GM19395 (cell line): ENCODE measurements around the gene TCEAL5.
A peak's percentile ranks its signal among the peaks of the same experiment; 100 is the strongest.
"Not testable (repeated sequence)": the region's sequence is repeated elsewhere in the genome, so short reads cannot be mapped to it uniquely, and the experiment has no call there.

ENCODE experiments used
- ATAC-seq: cut with Tn5 transposase; IDR thresholded peaks from one replicate; pipeline ENCODE4 v1.9.1; 2021; ENCODE audit warnings: mild to moderate bottlenecking, moderate library complexity; ENCODE audit not compliant: unreplicated experiment

The TCEAL5 gene, protein sequence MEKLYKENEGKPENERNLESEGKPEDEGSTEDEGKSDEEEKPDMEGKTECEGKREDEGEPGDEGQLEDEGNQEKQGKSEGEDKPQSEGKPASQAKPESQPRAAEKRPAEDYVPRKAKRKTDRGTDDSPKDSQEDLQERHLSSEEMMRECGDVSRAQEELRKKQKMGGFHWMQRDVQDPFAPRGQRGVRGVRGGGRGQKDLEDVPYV

DNA sequence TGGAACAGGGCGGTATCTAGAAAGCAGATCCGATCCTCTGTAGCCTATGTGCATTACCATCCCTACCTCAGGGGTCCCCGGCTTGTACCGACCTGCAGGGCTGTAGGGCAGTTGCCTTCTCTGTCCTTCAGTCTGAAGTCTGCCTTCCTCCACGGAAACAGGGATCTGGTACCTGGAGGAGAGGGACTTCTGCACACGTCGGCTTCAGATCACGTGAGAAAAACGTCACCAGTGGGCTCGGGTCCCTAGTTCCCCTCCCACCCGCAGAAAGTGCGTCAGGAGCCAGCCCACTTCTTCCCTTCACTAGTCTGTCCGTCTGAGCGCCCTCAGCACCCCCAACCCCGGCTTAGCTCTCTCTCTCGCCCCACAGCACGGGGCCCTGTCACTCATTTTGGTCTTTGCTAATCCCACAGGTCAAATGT, at the start of gene TCEAL5:
Gene TCEAL5, minus strand, starts transcription at position 170 of the 422 bp plus-strand sequence. CDS start 2,187 bp downstream, outside the sequence.
- ATAC-seq: no peak

DNA sequence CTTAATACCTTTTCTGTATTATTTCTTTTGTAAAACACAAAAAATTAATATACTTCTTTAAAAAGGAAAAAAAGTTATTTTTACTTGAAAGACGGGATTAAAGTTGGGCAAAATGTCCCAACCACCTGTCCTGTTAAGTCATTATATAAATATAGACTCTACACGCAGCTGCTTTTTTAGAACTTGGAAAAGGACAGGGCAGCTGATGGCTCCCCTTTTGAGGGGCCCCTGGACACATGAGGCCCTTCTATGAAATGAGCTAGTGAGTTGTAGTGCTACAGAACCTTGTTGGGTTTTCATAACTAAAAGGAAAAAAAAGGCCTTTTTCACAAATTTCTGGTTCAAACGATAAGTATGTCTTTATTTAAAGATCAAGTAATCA, 34.8 kb upstream of the TCEAL5 start:
- ATAC-seq: no peak

DNA sequence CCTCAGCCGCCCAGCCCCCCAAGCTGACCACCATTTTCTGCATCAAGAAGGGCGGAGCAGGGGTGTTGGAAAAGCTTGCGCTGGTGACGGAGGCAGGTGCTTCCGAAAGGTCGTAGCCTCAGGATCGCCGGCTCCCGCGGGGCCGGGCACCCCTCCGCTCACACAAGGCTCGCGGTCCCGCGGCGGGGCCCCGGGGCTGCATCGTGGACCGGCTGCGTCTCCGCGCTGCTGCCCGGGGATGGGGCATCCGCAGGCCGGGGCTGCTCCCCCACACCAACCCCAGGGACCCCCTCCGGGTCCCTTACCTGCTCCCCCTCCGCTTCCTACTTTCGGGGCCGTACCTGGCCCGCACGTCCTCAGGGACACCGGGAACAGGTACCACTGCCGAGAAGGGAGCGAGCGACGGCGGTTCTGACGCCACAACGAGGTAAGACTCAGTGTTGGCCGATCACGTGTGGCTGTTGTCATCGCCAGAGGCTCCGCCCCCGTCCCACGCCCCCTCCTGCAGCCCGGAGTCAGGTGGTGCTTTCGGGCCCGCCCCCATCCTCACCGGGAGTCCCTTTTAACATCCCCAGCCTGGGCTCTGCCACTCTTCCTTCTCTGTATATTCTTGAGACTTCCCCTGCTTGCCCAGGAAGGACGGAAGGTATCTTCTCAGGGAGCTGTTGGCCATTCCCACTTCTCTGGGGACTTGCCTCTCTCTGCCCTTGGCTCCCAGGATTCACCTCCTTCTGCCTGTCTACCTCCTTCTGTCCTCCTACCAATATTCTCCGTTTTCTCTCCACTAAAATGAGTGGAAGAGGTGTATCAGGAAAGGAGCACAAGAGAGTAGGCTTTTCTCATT, 34.2 kb upstream of the TCEAL5 start, which contains the start of gene BEX2:
Gene BEX2, minus strand, starts transcription at position 436 of the 844 bp plus-strand sequence. CDS start 1,014 bp downstream, outside the sequence.
- peak; percentile 97 for ATAC-seq

DNA sequence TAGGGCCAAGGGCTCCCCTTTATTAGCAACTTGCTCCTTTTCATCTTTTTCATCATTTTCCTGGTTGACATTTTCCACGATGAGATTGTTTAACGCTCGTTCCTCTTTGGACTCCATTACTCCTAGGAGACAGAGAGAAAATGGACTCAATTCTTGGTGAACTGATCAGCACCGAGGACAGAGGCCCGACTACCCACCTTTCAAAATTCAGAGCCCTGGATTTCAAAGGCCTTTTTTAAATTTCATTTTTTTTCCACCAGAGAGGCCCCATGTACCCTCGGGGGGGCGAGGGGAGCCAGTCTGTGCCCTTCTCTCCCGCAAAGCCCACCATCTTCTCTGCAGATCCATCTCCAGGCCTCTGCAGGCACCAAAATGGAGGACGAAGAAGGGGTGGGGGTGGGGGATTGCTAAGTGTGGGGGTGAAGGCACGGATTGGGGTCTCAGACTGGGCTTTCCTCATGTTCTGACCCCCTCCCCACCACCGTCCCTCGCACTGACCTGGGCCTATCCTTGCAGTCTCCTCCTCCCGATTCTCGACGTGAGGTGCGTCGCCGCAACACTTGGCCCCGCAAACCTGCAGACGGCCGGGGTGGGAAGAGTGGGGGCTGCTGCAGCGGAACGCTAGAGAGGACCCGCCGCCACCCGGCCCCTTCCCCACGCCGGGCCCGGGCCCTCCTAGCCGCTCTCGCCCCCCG, 33.5 kb upstream of the TCEAL5 start:
- no peak for ATAC-seq

DNA sequence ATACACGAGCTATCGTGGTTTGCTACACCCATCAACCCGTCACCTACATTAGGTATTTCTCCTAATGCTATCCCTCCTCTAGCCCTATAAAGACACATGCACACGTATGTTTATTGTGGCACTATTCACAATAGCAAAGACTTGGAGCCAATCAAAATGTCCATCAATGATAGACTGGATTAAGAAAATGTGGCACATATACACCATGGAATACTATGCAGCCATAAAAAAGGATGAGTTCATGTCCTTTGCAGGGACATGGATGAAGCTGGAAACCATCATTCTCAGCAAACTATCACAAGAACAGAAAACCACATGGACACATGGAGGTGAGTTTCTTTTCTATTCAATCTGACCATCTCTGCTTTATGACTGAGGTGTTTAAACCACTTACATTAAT, 29.1 kb upstream of the TCEAL5 start:
- not testable (repeated sequence) for ATAC-seq

DNA sequence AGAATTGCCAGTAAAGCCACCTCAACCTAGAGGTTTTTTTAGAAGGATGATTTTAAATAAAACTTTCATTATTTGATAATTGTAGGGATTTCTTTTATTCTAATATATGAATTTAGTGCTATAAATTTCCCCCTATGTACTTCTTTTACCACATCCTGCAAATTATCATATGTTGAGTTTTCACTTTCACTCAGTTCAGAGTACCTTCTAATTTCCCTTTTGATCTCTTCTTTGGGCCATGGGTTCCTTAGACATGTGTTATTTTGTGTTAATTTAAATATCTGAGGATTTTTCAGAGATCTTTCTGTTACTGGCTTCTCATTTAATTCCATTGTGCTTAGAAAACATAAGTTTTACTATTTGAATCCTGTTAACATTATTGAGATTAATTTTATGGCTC, 28.2 kb upstream of the TCEAL5 start:
- ATAC-seq: no peak

DNA sequence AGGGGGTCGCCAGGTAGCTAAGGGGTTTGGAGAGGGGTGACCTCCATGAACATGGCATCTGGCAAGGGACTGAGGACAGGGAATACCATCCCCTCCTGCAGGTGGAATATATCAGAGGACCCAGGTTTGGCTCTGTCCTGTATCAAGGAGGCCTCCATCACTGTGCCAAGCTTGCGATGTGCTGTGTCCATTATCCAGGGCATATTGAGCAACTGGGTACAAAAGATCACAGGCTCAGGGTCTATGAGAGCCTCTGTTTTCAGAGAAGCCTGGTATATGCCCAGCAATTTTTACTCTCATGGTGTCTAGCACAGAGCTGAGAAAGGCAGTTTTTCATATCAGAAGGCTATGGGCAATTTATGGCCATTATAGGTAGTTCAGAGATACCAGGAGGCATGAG, 16.6 kb upstream of the TCEAL5 start:
- no peak for ATAC-seq

DNA sequence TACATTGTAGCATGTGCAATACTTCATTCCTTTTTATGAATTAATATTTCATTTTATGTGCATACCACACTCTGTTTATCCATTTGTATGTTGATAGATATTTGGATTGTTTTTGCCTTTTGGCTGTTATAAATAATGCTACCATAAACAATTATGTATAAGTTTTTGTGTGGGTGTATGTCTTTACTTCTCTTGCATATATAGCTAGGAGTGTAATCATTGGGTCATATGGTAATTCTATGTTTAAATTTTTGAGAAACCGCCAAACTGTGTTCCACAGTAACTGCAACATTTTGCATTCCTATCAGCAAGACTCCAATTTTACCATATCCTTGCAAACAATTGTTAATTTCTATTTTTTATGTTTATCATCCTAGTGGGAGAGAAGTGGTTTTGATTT, 3.1 kb upstream of the TCEAL5 start:
- no peak for ATAC-seq

DNA sequence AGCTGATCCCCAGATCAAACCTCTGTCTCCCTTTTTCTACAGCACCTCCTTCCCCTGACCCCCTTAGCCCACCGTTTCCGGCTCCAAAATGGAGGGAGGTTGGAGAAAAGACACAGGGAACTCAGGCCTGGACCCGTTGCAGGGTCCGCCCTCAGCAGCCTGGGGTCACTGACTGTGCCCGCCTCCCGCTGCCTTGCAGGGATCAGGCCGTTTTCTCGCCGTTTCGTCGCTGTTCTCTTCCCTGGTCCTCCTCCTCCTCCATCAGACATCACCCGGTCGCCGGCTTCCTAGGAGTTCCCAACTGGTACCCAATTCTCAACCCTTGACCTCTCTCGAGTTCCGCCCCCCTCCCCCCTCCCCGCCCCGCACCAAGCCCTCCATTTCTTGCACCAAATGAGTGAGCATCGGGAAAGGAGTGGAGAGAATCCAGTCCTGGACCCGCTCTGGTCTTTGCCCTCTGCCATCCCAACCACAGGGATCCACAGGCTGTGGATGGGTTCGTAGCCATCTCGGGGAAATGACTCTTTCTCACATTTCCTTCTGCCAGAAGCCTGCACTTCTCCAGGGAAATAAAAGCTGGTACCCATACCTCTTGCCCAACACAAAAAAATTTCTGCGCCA, 493 bp downstream of the TCEAL5 start:
- ATAC-seq: no peak

DNA sequence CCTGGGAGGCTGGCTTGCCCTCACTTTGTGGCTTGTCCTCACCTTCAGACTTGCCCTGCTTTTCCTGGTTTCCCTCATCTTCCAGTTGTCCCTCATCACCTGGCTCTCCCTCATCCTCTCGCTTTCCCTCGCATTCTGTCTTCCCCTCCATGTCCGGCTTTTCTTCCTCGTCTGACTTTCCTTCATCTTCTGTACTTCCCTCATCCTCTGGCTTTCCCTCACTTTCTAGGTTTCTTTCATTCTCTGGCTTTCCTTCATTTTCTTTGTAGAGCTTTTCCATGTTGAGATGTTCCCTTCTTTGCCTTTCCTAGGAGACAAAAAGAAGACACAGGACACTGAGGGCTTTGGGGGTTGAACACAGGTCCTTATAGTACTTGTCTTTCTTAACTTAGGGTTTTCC, 2.3 kb downstream of the TCEAL5 start:
- ATAC-seq: no peak

DNA sequence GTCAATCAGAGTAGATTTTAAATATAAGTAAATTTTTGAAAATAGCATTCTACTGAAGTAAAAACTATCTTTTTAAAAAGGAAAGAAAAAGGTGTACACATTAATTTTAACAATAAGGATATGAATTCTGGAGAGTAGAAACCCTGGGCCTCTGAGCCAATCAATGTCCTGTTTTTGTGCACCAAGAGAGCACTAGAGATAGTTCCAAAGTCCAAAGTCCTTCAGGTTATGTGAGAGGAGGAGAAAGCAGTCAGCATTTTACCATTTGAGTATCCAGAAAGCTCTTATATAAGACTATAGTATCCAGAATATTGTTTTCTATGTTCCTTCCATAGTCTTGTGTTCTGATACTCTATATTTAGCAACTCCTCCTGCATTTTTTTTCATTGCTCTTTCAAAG, 18.3 kb downstream of the TCEAL5 start:
- ATAC-seq: no peak

DNA sequence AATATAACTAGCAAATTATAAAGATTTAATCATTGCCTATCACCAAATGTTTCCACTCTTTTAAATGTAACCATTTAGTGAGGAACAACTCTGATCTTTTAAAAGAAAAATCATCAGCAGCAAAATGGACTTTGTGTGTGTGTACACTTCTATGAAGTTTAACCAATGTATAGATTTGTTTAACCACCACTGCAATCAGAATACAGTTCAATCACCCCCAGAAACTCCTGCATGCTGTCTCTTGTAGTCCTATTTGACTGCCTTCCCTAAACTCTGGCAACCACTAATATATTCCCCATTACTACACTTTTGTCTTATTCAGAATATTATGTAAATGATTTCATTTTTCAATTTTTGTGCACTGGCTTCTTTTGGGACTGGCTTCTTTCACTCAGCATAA, 19.9 kb downstream of the TCEAL5 start:
- ATAC-seq: no peak

DNA sequence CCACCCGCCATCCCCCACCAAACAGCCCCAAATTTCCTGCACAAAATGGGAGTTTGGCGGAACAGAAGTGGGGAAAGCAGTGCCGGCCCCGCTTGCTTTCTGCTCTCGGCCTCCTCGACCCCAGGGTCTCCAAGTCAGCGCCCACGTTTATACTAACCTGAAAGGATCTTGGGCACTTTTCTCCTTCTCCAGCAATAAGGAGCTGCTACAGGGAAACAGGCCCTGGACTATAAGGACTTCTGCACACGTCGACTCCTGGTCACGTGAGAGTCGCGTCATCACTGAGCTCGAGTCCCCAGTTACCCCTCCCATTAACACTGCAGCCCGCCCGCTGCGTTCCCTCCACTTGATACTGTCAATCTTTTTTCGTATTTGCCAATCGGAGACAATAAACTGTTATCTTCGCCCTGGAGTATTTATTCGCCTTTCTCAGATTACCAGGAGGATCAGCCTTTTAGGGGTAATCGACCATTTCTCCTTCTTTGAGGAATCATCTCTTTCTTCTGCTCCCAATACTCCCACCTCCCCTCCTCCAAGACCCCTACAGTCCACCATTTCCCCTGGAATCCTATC, 21.5 kb downstream of the TCEAL5 start, which contains the start of gene TCEAL8:
Gene TCEAL8, minus strand, starts transcription at position 235 of the 573 bp plus-strand sequence. CDS start 1,176 bp downstream, outside the sequence.
- peak; percentile 95 for ATAC-seq

DNA sequence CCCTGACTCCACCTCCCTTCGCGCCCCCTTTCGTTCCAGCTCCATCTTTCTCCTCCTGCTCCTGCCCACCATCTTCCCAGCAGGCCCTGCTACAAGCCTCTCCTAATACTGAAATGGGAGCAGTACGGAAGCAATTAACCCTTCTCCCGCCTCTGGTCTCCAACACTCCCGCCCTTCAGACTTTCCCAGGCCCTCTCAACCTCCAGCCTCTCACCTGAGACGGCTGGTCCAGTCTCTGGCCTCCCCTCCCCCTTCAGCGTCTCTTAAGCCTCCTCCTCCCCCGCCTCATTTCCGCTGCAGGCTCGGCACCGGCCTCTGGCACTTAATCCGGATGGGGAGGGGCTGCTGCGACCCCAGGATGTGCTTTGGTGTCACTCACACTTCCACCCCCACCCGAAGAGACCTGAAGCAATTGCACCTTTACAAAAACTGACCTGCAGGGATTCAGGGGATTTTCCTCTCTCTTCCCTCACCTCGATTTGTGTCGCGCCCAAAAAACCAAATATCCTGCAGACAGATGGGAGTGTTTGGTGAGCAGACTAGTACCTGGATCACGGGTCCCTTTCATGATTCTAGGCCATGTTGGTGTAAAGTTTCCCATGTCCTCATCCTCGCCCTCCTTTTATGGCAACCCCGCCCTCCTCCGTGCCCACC, 22.3 kb downstream of the TCEAL5 start:
- ATAC-seq: peak; percentile 61

DNA sequence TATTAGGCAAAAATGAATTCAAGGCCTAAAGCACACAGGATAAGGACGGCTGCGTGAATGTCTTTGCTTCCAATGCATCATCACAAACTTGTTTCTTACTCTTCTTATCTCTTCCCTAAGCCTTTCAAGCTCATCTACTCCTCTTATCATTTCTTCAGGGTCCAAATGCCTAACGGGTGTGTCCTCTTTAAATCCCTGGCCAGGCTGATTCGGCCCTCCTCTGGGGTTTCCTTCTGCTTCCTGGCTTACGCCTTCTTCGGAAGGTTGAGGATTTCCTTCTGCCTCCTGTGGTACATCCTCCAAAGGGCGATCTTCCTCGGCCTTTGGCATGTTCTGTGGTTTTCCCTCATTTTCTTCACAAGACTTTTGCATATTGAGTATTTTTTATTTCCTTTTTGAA, 22.9 kb downstream of the TCEAL5 start:
- no peak for ATAC-seq

DNA sequence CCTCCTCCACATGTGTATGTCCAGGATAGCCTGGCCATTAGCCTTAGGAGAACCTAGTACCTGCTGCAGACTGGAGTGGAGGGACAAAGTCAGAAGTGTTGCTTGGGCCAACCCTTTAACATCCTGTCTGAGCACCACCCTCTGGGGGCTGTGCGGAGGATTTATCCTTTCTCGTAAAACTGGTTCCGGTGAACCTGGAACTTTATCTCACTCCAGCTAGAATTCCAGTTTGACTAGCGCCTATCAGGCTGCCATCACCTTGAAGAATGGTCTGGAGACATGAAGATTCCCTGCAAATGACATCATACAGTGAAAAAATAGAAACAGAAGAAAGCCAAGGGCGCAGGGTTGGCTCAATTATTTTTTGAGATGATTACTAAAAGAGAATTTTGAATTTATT, 25.6 kb downstream of the TCEAL5 start:
- no peak for ATAC-seq

DNA sequence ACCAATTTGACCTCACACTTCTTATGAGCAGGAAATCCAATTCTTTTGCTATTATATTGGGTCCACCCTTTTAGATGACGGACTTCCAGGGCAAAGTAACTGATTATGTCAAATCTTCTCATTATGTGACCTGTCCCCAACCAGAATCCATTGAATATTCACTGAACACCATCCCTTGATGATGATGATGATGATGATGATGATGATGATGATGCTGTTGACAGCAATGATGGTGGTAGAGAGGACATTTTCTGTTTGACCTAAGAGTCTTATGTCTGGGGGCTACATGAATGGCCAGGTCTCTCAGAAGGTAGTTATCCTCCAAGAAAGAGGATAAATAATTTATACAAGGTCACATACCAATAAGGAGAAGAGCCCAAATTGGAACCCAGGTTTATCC, 26.7 kb downstream of the TCEAL5 start:
- no peak for ATAC-seq

DNA sequence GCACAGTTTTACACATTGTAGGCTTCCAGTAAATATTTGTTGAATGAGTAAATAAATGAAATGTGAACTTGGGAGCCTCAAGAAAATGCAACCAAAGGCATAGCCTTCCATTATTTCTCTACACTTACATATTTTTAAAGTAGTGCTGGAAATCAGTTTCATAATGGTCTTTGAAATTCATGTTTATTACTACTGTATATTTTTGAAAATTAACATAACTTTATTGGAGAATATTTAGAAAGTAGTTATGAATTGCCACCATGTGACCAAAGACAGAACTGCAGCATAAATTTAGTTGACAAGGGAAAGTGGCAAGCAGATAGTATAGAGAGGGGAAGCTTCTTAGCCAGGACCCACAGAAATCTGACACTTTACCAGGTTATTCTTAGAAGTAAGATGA, 28.0 kb downstream of the TCEAL5 start:
- no peak for ATAC-seq

DNA sequence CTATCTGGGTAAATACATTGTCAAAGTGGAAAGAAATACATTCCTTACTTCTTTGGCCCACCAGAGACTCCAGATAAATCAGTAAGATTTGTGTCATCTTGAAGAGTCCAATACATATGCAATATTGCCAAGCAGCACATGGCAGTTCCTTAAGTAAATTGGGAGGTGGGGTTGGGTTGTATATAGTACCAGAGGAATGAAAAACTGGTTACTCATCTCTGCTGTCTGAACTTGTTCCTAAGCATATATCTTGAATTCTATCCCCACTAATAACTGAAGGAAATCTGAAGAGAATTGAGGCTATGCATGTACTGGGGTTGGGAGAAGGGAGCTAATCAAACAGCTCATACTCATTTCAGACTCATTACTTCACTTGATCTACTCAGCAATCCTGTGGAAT, 36.4 kb downstream of the TCEAL5 start:
- ATAC-seq: no peak

DNA sequence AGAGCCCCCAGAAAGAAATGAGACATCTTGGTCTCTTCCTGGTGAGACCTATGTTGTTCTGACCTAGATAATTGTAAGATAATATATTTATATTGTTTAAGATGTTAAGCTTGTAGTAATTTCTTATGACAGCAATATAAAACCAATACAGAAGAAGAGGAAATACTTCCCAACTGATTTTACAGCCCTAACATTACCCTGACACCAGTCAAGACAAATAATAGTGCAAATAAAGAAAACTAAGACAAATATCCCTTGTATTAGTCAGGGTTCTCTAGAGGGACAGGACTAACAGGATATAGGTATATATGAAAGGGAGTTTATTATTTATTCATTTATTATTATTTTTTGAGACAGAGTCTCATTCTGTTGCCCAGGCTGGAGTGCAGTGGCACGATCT, 40.3 kb downstream of the TCEAL5 start:
- ATAC-seq: no peak
